Measurements from ENCODE around the gene TMC1.

TMC1 gene

DNA sequence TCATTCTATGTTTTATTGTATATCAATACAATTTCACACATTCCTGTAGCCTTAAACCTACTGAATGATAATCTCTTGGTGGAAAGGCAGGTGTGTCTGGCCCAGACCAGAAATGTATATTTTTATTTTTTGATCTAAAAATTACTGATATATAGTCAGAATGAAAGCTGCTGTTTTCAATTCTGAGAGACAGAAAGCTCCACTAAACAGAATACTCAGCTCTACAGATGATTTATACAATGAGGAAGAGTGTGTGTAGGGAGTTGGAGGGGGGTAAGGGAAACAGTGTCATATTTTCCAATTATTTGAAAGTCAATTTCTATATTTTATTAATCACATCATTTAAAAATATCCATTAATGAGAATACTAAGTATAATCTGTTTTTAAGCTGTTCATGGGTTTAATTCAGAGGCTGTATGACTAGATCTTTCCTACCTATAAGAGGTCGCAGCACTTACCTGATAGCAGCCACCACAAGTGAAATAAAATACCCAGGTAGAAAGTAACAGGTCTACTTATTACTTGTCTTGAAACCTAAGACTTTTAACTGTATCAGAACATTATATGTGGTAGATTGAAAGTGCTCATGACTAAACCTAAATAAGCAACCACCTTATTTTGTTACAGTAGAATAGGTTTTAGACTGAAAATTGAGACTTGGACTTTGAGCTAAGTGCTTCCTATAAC is 183.4 kb downstream of the TMC1 start:
- TF ChIP-seq OSR1 (CRISPR knock-in tag; IDR thresholded peaks at IDR 0.05) (no peak), ZNF565 (CRISPR knock-in tag; conservative IDR thresholded peaks at IDR 0.05; ENCODE audit: low read depth) (no peak), SNAI2 (CRISPR knock-in tag; IDR thresholded peaks at IDR 0.05) (no peak), TCF4 (CRISPR knock-in tag; IDR thresholded peaks at IDR 0.05; ENCODE audit: borderline replicate concordance) (no peak), ZFP30 (CRISPR knock-in tag; IDR thresholded peaks at IDR 0.05) (no peak), TOX (CRISPR knock-in tag; IDR thresholded peaks at IDR 0.05; ENCODE audit: borderline replicate concordance) (no peak), ZC3H10 (CRISPR knock-in tag; IDR thresholded peaks at IDR 0.05) (no peak), ZNF8 (CRISPR knock-in tag; IDR thresholded peaks at IDR 0.05) (no peak), RARB (CRISPR knock-in tag; IDR thresholded peaks at IDR 0.05) (no peak), CSDC2 (CRISPR knock-in tag; IDR thresholded peaks at IDR 0.05) (no peak), ESRRG (CRISPR knock-in tag; IDR thresholded peaks at IDR 0.05) (no peak), ARNTL (CRISPR knock-in tag; IDR thresholded peaks at IDR 0.05; ENCODE audit: borderline replicate concordance, low read depth) (no peak), GLIS3 (CRISPR knock-in tag; IDR thresholded peaks at IDR 0.05) (no peak), PPARA (CRISPR knock-in tag; IDR thresholded peaks at IDR 0.05; ENCODE audit: borderline replicate concordance) (no peak), ZFP3 (CRISPR knock-in tag; IDR thresholded peaks at IDR 0.05) (no peak)
- TF ChIP-seq, protein P1, sequence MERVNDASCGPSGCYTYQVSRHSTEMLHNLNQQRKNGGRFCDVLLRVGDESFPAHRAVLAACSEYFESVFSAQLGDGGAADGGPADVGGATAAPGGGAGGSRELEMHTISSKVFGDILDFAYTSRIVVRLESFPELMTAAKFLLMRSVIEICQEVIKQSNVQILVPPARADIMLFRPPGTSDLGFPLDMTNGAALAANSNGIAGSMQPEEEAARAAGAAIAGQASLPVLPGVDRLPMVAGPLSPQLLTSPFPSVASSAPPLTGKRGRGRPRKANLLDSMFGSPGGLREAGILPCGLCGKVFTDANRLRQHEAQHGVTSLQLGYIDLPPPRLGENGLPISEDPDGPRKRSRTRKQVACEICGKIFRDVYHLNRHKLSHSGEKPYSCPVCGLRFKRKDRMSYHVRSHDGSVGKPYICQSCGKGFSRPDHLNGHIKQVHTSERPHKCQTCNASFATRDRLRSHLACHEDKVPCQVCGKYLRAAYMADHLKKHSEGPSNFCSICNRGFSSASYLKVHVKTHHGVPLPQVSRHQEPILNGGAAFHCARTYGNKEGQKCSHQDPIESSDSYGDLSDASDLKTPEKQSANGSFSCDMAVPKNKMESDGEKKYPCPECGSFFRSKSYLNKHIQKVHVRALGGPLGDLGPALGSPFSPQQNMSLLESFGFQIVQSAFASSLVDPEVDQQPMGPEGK (CRISPR knock-in tag; IDR thresholded peaks at IDR 0.05; ENCODE audit: borderline replicate concordance), result no peak
- TF ChIP-seq, protein P2, sequence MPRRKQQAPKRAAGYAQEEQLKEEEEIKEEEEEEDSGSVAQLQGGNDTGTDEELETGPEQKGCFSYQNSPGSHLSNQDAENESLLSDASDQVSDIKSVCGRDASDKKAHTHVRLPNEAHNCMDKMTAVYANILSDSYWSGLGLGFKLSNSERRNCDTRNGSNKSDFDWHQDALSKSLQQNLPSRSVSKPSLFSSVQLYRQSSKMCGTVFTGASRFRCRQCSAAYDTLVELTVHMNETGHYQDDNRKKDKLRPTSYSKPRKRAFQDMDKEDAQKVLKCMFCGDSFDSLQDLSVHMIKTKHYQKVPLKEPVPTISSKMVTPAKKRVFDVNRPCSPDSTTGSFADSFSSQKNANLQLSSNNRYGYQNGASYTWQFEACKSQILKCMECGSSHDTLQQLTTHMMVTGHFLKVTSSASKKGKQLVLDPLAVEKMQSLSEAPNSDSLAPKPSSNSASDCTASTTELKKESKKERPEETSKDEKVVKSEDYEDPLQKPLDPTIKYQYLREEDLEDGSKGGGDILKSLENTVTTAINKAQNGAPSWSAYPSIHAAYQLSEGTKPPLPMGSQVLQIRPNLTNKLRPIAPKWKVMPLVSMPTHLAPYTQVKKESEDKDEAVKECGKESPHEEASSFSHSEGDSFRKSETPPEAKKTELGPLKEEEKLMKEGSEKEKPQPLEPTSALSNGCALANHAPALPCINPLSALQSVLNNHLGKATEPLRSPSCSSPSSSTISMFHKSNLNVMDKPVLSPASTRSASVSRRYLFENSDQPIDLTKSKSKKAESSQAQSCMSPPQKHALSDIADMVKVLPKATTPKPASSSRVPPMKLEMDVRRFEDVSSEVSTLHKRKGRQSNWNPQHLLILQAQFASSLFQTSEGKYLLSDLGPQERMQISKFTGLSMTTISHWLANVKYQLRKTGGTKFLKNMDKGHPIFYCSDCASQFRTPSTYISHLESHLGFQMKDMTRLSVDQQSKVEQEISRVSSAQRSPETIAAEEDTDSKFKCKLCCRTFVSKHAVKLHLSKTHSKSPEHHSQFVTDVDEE (CRISPR knock-in tag; IDR thresholded peaks at IDR 0.05), result no peak
- TF ChIP-seq, protein P3, sequence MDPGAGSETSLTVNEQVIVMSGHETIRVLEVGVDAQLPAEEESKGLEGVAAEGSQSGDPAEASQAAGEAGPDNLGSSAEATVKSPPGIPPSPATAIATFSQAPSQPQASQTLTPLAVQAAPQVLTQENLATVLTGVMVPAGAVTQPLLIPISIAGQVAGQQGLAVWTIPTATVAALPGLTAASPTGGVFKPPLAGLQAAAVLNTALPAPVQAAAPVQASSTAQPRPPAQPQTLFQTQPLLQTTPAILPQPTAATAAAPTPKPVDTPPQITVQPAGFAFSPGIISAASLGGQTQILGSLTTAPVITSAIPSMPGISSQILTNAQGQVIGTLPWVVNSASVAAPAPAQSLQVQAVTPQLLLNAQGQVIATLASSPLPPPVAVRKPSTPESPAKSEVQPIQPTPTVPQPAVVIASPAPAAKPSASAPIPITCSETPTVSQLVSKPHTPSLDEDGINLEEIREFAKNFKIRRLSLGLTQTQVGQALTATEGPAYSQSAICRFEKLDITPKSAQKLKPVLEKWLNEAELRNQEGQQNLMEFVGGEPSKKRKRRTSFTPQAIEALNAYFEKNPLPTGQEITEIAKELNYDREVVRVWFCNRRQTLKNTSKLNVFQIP (CRISPR knock-in tag; IDR thresholded peaks at IDR 0.05; ENCODE audit: borderline replicate concordance, low read depth), result no peak
- TF ChIP-seq, protein P4, sequence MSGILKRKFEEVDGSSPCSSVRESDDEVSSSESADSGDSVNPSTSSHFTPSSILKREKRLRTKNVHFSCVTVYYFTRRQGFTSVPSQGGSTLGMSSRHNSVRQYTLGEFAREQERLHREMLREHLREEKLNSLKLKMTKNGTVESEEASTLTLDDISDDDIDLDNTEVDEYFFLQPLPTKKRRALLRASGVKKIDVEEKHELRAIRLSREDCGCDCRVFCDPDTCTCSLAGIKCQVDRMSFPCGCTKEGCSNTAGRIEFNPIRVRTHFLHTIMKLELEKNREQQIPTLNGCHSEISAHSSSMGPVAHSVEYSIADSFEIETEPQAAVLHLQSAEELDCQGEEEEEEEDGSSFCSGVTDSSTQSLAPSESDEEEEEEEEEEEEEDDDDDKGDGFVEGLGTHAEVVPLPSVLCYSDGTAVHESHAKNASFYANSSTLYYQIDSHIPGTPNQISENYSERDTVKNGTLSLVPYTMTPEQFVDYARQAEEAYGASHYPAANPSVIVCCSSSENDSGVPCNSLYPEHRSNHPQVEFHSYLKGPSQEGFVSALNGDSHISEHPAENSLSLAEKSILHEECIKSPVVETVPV (CRISPR knock-in tag; IDR thresholded peaks at IDR 0.05), result no peak
- TF ChIP-seq, protein P5, sequence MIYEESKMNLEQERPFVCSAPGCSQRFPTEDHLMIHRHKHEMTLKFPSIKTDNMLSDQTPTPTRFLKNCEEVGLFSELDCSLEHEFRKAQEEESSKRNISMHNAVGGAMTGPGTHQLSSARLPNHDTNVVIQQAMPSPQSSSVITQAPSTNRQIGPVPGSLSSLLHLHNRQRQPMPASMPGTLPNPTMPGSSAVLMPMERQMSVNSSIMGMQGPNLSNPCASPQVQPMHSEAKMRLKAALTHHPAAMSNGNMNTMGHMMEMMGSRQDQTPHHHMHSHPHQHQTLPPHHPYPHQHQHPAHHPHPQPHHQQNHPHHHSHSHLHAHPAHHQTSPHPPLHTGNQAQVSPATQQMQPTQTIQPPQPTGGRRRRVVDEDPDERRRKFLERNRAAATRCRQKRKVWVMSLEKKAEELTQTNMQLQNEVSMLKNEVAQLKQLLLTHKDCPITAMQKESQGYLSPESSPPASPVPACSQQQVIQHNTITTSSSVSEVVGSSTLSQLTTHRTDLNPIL (CRISPR knock-in tag; IDR thresholded peaks at IDR 0.05; ENCODE audit: low read depth), result no peak
- ATAC-seq, result no peak

DNA sequence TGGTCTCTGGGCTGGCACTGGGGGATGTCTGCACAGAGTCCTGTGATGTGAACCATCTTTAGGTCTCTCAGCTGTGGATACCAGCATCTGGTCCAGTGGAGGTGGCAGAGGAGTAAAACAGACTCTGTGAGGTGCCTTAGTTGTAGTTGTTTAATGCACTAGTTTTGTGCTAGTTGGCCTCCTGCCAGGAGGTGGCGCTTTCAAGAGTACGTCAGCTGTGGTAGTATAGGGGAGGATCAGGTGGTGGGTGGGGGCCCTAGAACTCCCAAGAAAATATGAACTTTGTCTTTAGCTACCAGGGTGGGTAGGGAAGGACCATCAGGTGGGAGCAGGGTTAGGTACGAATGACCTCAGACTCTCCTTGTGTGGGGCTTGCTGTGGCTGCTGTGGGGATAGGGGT is 197.1 kb downstream of the TMC1 start:
- no peak for ATAC-seq
- TF ChIP-seq PPARA (CRISPR knock-in tag; IDR thresholded peaks at IDR 0.05; ENCODE audit: borderline replicate concordance) (no peak), RARB (CRISPR knock-in tag; IDR thresholded peaks at IDR 0.05) (no peak), ZNF70 (CRISPR knock-in tag; IDR thresholded peaks at IDR 0.05) (no peak), BACH2 (CRISPR knock-in tag; IDR thresholded peaks at IDR 0.05; ENCODE audit: borderline replicate concordance) (no peak), GLIS3 (CRISPR knock-in tag; IDR thresholded peaks at IDR 0.05) (no peak), ZNF8 (CRISPR knock-in tag; IDR thresholded peaks at IDR 0.05) (no peak)
- TF ChIP-seq, protein P4 (CRISPR knock-in tag; IDR thresholded peaks at IDR 0.05), result no peak
- TF ChIP-seq, protein P2 (CRISPR knock-in tag; IDR thresholded peaks at IDR 0.05), result no peak

Data from SK-N-SH treated with all-trans-retinoic acid at 6 μM for 48 hours (cell line).